T-cell (primary cell): ENCODE data around the gene RNF214. TPM values are rescaled to one million over a fixed set of nuclear protein-coding genes. Genes with fewer than 3 reads are reported as not detected.

ENCODE experiments used
- ATAC-seq, 4 experiments: fragments of 200-7000 bp in 3 of 4; fragments of 150-1000 bp in 1 of 4; cut with Tn5 transposase; replicated peaks in 1 of 4; 1 replicate in 3 of 4; 2 replicates in 1 of 4; pipeline ENCODE4 v1.10.0; 2021; ENCODE audit warnings: moderate library complexity in 3 of 4, mild to moderate bottlenecking in 2 of 4, moderate number of reproducible peaks in 1 of 4
- CTCF ChIA-PET, 2 donors: fragments of 300-600 bp; sonication (Branson Sonifier 250); formaldehyde crosslinking; loops; one replicate each; lab custom pipeline; 2022; ENCODE audit warnings: antibody characterized with exemption in 2 of 2; lab: Charles Lee
- POLR2A ChIA-PET, 2 donors: fragments of 300-600 bp; sonication (Branson Sonifier 250); formaldehyde crosslinking; loops; one replicate each; lab custom pipeline; 2022; ENCODE audit warnings: antibody characterized with exemption in 2 of 2; lab: Charles Lee
- DNase-seq, 35 experiments: peaks; one replicate each; pipeline versions ENCODE4 v3.0.0 to v3.0.0-alpha.2; 2013 to 2023
- H3K27ac ChIP-seq: one replicate; pipeline ENCODE4 v1.5.1; 2013; ENCODE audit warnings: low read length
- H3K27me3 ChIP-seq, 2 experiments: replicated peaks in 1 of 2; 1 replicate in 1 of 2; 2 replicates in 1 of 2; pipeline versions ENCODE4 v1.6.1 to v1.7.0; 2013; ENCODE audit warnings: low read length in 1 of 2, mixed read lengths in 1 of 2; ENCODE audit not compliant: control insufficient read depth in 2 of 2, insufficient read depth in 2 of 2; ENCODE audit errors: extremely low read depth in 1 of 2
- H3K36me3 ChIP-seq, 2 donors: 1 replicate in 1 of 2; 2 replicates in 1 of 2; pipeline versions ENCODE4 v1.6.1 to v1.7.0; 2013; ENCODE audit warnings: low read length in 1 of 2; ENCODE audit not compliant: control insufficient read depth in 2 of 2, insufficient read depth in 1 of 2; ENCODE audit errors: extremely low read depth in 1 of 2
- H3K4me1 ChIP-seq, 2 experiments: 1 replicate in 1 of 2; 2 replicates in 1 of 2; pipeline versions ENCODE4 v1.6.1 to v1.7.0; 2013; ENCODE audit warnings: low read length in 2 of 2, mixed read lengths in 1 of 2; ENCODE audit not compliant: insufficient read depth in 2 of 2, control insufficient read depth in 1 of 2; ENCODE audit errors: extremely low read depth in 1 of 2
- H3K4me3 ChIP-seq, 2 donors: 1 replicate in 1 of 2; 2 replicates in 1 of 2; pipeline versions ENCODE4 v1.5.1 to v1.7.0; 2013; ENCODE audit warnings: mild to moderate bottlenecking in 2 of 2, low read length in 1 of 2, moderate library complexity in 1 of 2; ENCODE audit not compliant: control insufficient read depth in 1 of 2; ENCODE audit errors: extremely low read depth in 1 of 2
- H3K9me3 ChIP-seq: 2 replicates; pipeline ENCODE4 v1.7.0; 2013
- H3K27ac Mint-ChIP-seq, 2 donors: one replicate each; pipeline ENCODE4 v1.8.0; 2020 to 2021; ENCODE audit warnings: mild to moderate bottlenecking in 2 of 2, mixed read lengths in 2 of 2
- H3K27me3 Mint-ChIP-seq, 2 donors: one replicate each; pipeline ENCODE4 v1.8.0; 2021 to 2022; ENCODE audit warnings: mixed read lengths in 2 of 2
- H3K36me3 Mint-ChIP-seq: one replicate; pipeline ENCODE4 v1.8.0; 2021; ENCODE audit warnings: mixed read lengths
- H3K4me1 Mint-ChIP-seq, 3 donors: one replicate each; pipeline ENCODE4 v1.8.0; 2020 to 2022; ENCODE audit warnings: mixed read lengths in 3 of 3, mild to moderate bottlenecking in 1 of 3
- H3K4me3 Mint-ChIP-seq, 3 donors: one replicate each; pipeline ENCODE4 v1.8.0; 2020 to 2022; ENCODE audit warnings: mild to moderate bottlenecking in 3 of 3, mixed read lengths in 3 of 3, moderate library complexity in 3 of 3
- H3K9me3 Mint-ChIP-seq, 3 donors: one replicate each; pipeline ENCODE4 v1.8.0; 2020 to 2022; ENCODE audit warnings: mixed read lengths in 3 of 3
- WGBS: methylation state at CpG from one replicate; pipeline ENCODE4 v1.1.5; 2013; ENCODE audit warnings: missing lambda C conversion rate; ENCODE audit not compliant: insufficient coverage; 5-methylcytosine and 5-hydroxymethylcytosine counted together
- total RNA-seq, 35 experiments: library from RNA in 6 of 35; stranded (reverse) in 6 of 35; fragments of 120-200 nt in 1 of 35; gene quantifications; one replicate each; pipeline versions ENCODE4 v1.2.1 to v1.2.4 and lab custom pipeline; 2013 to 2026

RNF214 gene
- total RNA-seq, 5 donors from 2014 or later (not counting 1 experiment from before 2014, with no cell fraction given) = 21.6 to 31.7 (median 30.5) TPM

GRCh38 chr11:117200813-117201657 is 31.4 kb upstream of the RNF214 start:
- Mint-ChIP-seq H3K27ac (peak overlapping the region in 1 of 2 donors; percentile 55), H3K27me3 (no peaks in the 10 kb centered on the region), H3K36me3 (peaks cover 16% of the 10 kb centered on the region), H3K4me3 (no peak overlapping the region), H3K9me3 (no peaks in the 10 kb centered on the region), H3K4me1 (peaks cover 0 to 11% (median 0%) of the 10 kb centered on the region in 3 donors)
- Histone ChIP-seq H3K4me1 (no peaks in the 10 kb centered on the region), H3K27ac (no peak overlapping the region), H3K4me3 (no peak overlapping the region), H3K36me3 (peaks cover 6 to 36% of the 10 kb centered on the region in 2 donors), H3K27me3 (no peaks in the 10 kb centered on the region), H3K9me3 (no peaks in the 10 kb centered on the region)
- POLR2A ChIA-PET = interaction anchor here in 1 of 2 donors (0.6 kb wide), 1 partner anchor 21 kb away, joined by 3 read pairs; no protein-coding TSS in a partner anchor
- WGBS = 100% methylated on average over 7 of the region's 12 CpGs
- CTCF ChIA-PET = interaction anchor here in 1 of 2 donors (0.6 kb wide), 1 partner anchor 44 kb away, joined by 5 read pairs; no protein-coding TSS in a partner anchor
- DNase-seq (no peak), ATAC-seq (no peak)

GRCh38 chr11:117201658-117202305 is 30.7 kb upstream of the RNF214 start:
- Histone ChIP-seq H3K4me1 (no peaks in the 10 kb centered on the region), H3K36me3 (peaks cover 6 to 39% of the 10 kb centered on the region in 2 donors), H3K27ac (no peak overlapping the region), H3K9me3 (no peaks in the 10 kb centered on the region), H3K4me3 (no peak overlapping the region), H3K27me3 (no peaks in the 10 kb centered on the region)
- Mint-ChIP-seq H3K4me1 (peaks cover 0 to 11% (median 0%) of the 10 kb centered on the region in 3 donors), H3K36me3 (peaks cover 18% of the 10 kb centered on the region), H3K27me3 (no peaks in the 10 kb centered on the region), H3K27ac (peak overlapping the region in 1 of 2 donors; percentile 48), H3K9me3 (no peaks in the 10 kb centered on the region), H3K4me3 (no peak overlapping the region)
- ChIA-PET CTCF (no interaction called here), POLR2A (no interaction called here)
- ATAC-seq = no peak
- 95% methylated on average over 7 of the region's 14 CpGs for WGBS
- no peak for DNase-seq

DNA sequence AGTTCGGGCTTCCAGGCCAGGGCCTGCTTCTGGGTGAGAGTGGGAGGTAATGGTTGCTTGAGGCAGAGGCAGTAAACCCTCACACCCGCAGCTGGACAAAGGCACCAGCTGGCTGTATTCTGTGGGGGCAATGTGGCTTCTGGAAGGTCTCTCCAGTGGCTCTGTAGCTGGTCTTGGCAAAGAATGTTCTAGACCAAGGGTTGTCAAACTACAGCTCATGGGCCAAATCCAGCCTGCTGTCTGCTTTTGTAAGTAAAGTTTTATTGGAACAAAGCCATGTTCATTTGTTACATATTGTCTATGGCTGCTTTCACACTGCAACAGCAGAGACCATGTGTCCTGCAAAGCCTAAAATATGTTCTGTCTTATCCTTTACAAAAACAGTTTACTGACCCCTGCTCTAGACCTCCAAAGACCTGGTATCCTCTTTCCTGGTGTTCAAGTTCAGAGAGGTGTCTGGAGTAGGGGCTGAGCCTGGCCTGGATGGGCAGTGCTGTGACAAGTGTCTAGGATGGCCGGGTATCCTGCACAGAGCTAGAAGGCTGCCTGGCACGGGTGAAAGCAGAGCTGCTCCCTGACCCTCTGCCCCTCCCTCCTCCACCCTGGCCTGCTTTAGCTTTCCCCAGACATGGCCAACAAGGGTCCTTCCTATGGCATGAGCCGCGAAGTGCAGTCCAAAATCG is 29.9 kb upstream of the RNF214 start:
- ChIA-PET POLR2A (no interaction called here), CTCF (no interaction called here)
- peak overlapping the region in 1 of 2 donors; percentile 48 for H3K27ac Mint-ChIP-seq
- no peak overlapping the region for H3K4me3 Mint-ChIP-seq
- ATAC-seq (no peak), DNase-seq (no peak)
- no peaks in the 10 kb centered on the region for H3K27me3 Mint-ChIP-seq
- no peaks in the 10 kb centered on the region for H3K4me1 ChIP-seq
- no peaks in the 10 kb centered on the region for H3K27me3 ChIP-seq
- H3K4me3 ChIP-seq = no peak overlapping the region
- peaks cover 0 to 11% (median 0%) of the 10 kb centered on the region in 3 donors for H3K4me1 Mint-ChIP-seq
- no peaks in the 10 kb centered on the region for H3K9me3 ChIP-seq
- H3K27ac ChIP-seq = no peak overlapping the region
- H3K36me3 ChIP-seq = peaks cover 6 to 39% of the 10 kb centered on the region in 2 donors
- H3K36me3 Mint-ChIP-seq = peaks cover 18% of the 10 kb centered on the region
- no peaks in the 10 kb centered on the region for H3K9me3 Mint-ChIP-seq
- 100% methylated on average over 2 of the region's 7 CpGs for WGBS

- DNase-seq (no peak), ATAC-seq (peak in 2 of 4 experiments; percentile 9 to 10)
- Mint-ChIP-seq H3K27ac (peak overlapping the region in 1 of 2 donors; percentile 43), H3K27me3 (no peaks in the 10 kb centered on the region), H3K4me3 (no peak overlapping the region), H3K4me1 (peaks cover 0 to 11% (median 0%) of the 10 kb centered on the region in 3 donors), H3K9me3 (no peaks in the 10 kb centered on the region), H3K36me3 (peaks cover 18% of the 10 kb centered on the region)
- Histone ChIP-seq H3K4me1 (no peaks in the 10 kb centered on the region), H3K36me3 (peaks cover 6 to 39% of the 10 kb centered on the region in 2 donors), H3K27ac (no peak overlapping the region), H3K27me3 (no peaks in the 10 kb centered on the region), H3K9me3 (no peaks in the 10 kb centered on the region), H3K4me3 (no peak overlapping the region)
- CTCF ChIA-PET = no interaction called here
- POLR2A ChIA-PET = no interaction called here
- 98% methylated on average over 9 of the region's 10 CpGs for WGBS
These were observed 29.4 kb upstream of the RNF214 start for GRCh38 chr11:117203069-117203407.

- no peaks in the 10 kb centered on the region for H3K9me3 Mint-ChIP-seq
- WGBS = 97% methylated on average over 11 of the region's 17 CpGs
- no peaks in the 10 kb centered on the region for H3K4me1 ChIP-seq
- peaks cover 0 to 11% (median 0%) of the 10 kb centered on the region in 3 donors for H3K4me1 Mint-ChIP-seq
- no peaks in the 10 kb centered on the region for H3K9me3 ChIP-seq
- no peak overlapping the region for H3K4me3 ChIP-seq
- ChIA-PET POLR2A (no interaction called here), CTCF (no interaction called here)
- H3K36me3 ChIP-seq = peaks cover 6 to 44% of the 10 kb centered on the region in 2 donors
- DNase-seq (no peak), ATAC-seq (no peak)
- H3K27me3 Mint-ChIP-seq = no peaks in the 10 kb centered on the region
- H3K27ac ChIP-seq = no peak overlapping the region
- no peak overlapping the region for H3K4me3 Mint-ChIP-seq
- H3K27me3 ChIP-seq = no peaks in the 10 kb centered on the region
- peaks cover 13% of the 10 kb centered on the region for H3K36me3 Mint-ChIP-seq
- no peak overlapping the region for H3K27ac Mint-ChIP-seq
These were observed 28.0 kb upstream of the RNF214 start for GRCh38 chr11:117204283-117205080.
